Mucosa of gallbladder (tissue), 1 donor: Measurements from ENCODE around the gene PHF1. TPM values are rescaled to one million over a fixed set of nuclear protein-coding genes. Genes with fewer than 3 reads are reported as not detected.
"Not testable (repeated sequence)": the region's sequence is repeated elsewhere in the genome, so short reads cannot be mapped to it uniquely, and the experiment has no call there.

ENCODE experiments used
- DNase-seq: peaks from one replicate; pipeline ENCODE4 v3.0.0-alpha.2; 2020; ENCODE audit warnings: low spot score
- total RNA-seq: library from RNA; stranded (reverse); gene quantifications from one replicate; pipeline ENCODE4 v1.2.1, GENCODE V29; 2021
- donor health status: DM: no; HTN: no; CAD: no.

Gene PHF1
- total RNA-seq, 1 donor from 2014 or later, result 82.3 TPM

DNA sequence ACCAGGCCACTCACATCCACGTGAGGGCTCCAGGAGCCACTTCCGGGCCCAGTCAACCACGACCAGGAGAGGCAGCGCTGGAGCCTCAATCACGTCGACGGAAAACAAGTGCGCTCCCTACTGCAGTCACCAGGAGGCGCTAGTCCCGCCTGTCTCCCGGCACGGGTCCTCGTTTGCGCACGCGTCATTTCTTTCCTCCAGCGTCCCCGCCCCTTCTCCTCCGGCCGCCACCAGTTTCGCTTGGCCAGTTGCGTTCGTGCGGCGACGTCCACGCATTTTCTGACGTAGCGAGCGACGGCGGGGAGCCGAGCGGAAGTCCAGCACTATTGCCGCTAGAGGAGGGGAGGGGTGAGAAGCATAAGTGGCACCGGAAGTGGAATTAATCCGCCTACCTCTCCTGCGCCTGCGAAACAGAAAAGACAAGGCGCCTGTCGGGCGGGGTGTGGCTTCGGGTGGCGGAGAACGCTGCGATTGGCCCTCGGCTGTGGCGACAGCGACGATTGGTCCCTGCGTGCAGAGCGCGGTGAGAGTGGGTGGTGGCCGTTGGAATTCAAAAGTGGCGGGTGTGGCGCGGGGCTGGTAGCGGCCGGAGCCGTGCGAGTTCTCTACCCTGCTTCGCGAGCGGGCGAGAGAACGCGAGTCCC lies 19.4 kb upstream of the PHF1 start, which contains the start of gene KIFC1:
TSS of gene KIFC1 (plus strand) at position 546 of the 644 bp plus-strand sequence. CDS start 163 bp downstream, outside the sequence.
- peak; percentile 100 for DNase-seq

DNA sequence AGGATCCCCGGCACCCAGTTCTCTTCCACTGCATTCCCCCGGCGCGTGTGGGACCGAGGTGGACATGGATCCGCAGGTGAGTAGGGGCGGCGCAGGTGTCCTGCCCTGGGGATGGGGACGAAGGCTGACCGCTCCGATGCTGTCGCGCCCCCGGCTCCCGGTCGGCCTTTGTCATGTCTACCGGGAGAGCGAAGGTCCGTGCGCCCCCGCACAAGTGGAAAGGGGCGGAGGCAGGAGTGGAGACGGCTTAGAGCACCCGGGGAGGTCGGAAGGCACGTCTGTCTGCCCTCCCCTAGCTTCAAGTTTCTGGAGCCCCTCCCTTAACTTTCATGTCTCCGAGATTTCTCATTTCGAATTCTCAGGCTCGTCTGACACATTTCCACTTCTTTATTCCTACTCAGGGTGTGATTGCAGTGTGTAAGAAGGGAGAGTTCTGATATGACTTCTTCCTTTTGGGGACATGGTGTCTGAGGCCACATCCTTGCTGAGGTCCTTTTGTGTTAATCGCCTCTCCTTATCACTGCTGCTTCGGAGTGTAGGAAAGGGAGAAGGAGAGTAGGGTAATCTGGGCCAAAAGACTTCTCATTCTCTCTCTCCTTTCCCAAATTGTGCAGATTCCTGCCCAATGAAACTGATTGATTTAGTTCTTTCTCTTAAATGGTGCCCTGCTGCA lies 18.8 kb upstream of the PHF1 start:
- no peak for DNase-seq

DNA sequence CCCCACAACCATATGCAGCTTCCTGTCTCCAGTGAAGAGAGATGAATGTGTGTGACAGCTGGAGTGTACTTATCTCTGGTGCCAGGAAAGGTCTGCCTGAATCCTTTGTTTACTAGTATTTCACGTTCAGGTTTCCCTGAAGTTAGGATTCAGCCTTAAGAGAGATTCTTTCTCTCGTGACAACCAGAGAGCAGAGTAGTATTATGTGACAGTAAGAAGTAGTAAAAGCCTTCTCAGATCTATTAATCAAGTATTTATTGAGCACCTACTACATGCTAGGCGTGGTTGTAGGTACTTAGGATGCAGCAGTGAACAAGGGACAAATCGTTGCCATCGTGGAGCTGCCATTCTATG lies 18.2 kb upstream of the PHF1 start:
- no peak for DNase-seq

DNA sequence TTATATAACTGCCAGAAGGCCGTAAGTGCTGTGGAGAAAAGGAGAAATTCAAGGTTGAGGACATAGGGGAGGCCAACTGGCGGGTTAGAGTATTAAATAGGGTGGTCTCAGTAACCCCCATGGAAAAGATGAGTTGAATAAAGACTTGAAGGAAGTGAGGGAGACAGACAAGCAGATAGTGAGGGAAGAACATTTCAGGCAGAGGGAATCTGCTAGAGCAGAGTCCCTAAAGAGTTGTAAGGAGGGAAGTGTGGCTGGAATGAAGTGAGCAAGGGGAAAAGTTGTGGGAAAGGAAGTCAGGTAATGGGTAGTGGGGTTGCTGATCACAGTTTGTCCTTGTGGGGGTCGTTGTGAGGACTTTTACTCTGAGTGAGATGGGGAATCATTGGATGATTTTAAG lies 17.8 kb upstream of the PHF1 start:
- no peak for DNase-seq

- no peak for DNase-seq
Observed at GRCh38 chr6:33397541-33397940, 13.3 kb upstream of the PHF1 start.

DNA sequence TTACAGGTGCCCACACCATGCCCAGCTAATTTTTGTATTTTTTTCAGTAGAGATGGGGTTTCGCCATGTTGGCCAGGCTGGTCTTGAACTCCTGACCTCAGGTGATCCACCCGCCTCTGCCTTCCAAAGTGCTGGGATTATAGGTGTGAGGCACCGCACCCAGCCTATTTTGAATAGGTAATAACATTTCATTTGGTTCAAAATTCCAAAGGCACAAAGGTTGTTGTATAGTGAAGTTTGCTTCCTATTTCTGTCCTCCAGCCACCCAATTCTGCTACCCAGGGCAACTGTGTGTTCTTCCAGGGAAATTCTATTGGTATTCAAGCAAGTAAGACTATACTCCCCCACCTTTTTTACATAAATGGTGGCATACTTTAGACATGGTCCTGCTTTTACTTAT lies 12.2 kb upstream of the PHF1 start:
- not testable (repeated sequence) for DNase-seq

GRCh38 chr6:33399881-33400280 lies 10.9 kb upstream of the PHF1 start:
- DNase-seq, result not testable (repeated sequence)

DNA sequence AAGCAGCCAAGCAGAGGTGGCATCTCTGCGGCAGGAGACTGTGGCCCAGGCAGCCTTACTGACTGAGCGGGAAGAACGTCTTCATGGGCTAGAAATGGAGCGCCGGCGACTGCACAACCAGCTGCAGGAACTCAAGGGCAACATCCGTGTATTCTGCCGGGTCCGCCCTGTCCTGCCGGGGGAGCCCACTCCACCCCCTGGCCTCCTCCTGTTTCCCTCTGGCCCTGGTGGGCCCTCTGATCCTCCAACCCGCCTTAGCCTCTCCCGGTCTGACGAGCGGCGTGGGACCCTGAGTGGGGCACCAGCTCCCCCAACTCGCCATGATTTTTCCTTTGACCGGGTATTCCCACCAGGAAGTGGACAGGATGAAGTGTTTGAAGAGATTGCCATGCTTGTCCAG lies 5.9 kb upstream of the PHF1 start:
- DNase-seq, result no peak

DNA sequence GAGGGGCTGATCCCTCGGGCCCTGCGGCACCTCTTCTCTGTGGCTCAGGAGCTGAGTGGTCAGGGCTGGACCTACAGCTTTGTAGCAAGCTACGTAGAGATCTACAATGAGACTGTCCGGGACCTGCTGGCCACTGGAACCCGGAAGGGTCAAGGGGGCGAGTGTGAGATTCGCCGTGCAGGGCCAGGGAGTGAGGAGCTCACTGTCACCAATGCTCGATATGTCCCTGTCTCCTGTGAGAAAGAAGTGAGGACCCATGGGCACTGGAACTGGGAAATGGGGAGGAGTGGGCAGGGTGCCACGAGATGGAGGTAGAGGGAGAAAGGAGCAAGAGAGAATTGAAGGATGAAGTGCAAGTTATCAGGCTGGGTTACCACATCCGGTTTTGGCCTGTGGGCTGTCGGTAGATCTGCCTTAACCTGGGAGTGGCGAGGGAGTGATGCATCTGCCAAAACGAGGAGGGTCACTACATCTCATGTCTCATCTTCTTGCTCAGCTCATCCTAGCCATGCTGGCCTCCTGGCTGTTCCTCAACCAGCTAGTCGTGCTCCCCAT lies 5.4 kb upstream of the PHF1 start:
- DNase-seq, result no peak

- DNase-seq, result no peak
Observed at GRCh38 chr6:33406126-33406525, 4.7 kb upstream of the PHF1 start.

DNA sequence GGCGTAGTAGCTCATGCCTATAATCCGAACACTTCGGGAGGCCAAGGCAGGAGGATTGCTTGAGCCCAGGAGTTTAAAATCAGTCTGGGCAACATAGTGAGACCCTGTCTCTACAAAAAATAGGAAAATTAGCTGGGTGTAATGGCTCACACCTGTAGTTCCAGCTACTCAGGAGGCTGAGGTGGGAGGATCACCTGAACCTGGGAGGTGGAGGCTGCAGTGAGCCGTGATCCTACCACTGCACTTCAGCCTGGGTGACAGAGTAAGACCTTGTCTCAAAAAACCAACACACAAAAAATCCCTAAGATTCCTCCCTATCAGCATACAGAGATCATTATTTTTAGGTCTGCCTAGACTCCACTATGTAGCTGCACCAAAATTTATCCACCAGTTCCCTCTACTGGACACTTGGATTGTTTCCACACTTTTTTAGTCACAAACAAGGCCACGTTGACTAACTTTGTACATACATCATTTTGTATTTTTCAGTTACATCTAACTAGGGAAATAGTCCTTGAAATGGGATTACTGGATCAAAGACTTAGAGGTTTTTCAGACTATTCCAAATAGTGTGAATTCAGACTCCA lies 3.6 kb upstream of the PHF1 start:
- DNase-seq, result no peak

GRCh38 chr6:33410050-33410710 lies 634 bp upstream of the PHF1 start:
- peak; percentile 97 for DNase-seq

DNA sequence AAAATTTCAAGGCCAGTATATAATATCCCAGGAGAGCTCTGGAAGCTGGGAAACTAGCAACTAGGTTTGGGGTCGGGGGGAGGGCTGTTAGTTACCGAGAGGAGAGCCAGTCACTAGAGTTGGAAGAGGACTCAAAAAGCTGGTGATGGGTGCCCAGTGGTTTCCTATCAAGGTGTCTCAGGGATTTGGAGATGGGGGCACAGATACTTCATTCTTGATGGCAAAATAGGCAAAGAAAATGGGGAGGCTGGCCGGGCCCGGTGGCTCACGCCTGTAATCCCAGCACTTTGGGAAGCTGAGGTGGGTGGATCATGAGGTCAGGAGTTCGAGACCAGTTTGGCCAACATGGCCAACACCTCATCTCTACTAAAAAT lies 805 bp downstream of the PHF1 start:
- DNase-seq, result no peak

DNA sequence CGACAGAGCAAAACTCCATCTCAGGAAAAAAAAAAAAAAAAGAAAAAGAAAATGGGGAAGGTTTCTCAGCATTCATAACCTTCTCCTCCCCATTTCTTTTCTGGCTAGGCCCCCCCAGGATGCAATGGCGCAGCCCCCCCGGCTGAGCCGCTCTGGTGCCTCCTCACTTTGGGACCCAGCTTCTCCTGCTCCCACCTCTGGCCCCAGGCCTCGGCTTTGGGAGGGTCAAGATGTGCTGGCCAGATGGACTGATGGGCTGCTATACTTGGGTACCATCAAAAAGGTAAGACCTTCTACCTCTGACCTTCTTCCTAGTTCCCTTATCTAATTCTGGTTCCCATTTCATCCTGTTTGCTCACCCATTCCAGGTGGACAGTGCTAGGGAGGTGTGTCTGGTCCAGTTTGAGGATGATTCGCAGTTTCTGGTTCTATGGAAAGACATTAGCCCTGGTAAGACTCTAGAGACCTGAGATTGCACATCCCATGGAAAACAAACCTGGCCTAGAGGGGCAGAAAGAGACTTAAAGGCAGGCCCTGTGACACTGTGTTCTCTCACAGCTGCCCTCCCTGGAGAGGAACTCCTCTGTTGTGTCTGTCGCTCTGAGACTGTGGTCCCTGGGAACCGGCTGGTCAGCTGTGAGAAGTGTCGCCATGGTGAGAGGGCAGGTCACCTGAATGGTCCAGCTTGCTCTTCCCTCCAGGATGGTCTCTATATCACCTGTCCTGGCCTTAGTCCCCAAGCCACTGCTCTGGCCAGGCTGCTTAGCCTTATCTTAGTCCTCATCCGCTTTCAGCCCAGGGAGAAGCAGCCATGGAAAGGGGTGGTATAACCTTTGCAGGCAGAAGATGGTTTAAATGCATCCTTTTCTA lies 1.6 kb downstream of the PHF1 start:
- no peak for DNase-seq

DNA sequence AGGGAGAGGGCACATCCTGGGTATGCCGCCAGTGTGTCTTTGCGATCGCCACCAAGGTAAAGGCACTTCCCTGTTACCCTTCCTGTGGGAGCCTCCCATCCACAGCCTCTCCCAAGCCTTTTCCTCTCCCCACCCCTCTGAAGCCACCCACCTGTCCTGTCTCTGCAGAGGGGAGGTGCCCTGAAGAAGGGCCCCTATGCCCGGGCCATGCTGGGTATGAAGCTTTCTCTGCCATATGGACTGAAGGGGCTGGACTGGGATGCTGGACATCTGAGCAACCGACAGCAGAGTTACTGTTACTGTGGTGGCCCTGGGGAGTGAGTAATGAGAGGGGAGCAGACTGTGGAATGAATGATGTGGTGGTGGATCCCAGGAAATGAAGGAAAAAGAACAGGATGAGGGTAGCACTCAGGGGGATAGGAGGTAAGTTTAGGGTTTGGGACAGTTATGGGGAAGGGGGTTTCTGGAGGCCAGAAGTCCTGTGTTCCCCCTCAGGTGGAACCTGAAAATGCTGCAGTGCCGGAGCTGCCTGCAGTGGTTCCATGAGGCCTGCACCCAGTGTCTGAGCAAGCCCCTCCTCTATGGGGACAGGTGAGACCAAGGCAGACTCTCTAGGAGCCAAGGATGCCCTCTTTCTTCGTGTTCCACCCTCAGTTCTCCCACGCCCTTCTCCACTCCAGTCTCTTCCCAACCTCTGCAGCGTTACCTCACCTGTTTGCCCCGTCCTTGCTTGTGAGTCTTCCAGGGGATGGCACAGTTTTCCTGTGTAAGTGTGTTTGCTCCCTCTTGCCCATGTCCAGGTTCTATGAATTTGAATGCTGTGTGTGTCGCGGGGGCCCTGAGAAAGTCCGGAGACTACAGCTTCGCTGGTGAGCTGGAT lies 2.7 kb downstream of the PHF1 start:
- DNase-seq, result no peak

DNA sequence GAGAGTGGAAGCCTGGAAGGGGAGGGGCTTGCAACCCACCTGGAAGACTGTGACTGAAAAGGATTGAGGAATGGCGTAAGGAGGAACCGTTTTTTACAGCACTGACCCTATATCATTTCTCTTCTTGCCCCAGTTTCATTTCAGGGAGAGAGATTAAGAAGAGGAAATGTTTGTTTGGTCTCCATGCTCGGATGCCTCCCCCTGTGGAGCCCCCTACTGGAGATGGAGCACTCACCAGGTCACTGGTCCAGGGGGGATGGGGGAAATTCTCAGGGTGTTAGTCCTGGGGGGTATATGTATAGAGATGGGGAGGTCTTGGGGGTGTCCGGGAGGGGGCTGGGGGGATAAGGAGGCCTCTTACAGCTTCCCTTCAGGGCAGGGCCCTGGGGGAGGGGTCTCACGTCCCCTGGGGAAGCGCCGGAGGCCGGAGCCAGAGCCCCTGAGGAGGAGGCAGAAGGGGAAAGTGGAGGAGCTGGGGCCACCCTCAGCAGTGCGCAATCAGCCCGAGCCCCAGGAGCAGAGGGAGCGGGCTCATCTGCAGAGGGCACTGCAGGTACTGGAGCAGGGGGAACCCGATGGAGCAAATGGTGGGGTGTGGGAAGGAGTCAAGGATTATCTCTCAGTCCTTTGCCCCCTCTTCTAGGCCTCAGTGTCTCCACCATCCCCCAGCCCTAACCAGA lies 3.9 kb downstream of the PHF1 start:
- no peak for DNase-seq

GRCh38 chr6:33415831-33416230 lies 5.0 kb downstream of the PHF1 start:
- DNase-seq, result no peak

GRCh38 chr6:33416386-33417127 lies 5.7 kb downstream of the PHF1 start:
- no peak for DNase-seq
